SH-SY5Y (cell line): ENCODE measurements around the gene ILKAP.

Experiments used
- GATA2 ChIP-seq: IDR thresholded peaks from 2 replicates; pipeline ENCODE4 v1.6.1; 2011; ENCODE audit warnings: mild to moderate bottlenecking, low read depth, low read length
- GATA3 ChIP-seq: IDR thresholded peaks from 2 replicates; pipeline ENCODE4 v1.6.1; 2011; ENCODE audit warnings: low read depth, mild to moderate bottlenecking, low read length, moderate library complexity

- TF ChIP-seq GATA2, result no peak
- no peak for TF ChIP-seq GATA3
These were observed 36.6 kb upstream of the ILKAP start, which contains the start of gene HES6 for GRCh38 chr2:238239863-238240756.
